NCI-H524 (cell line): ENCODE results near the gene CRYBG1.
A peak's percentile ranks its signal among the peaks of the same experiment; 100 is the strongest.
"Not testable (repeated sequence)": the region's sequence is repeated elsewhere in the genome, so short reads cannot be mapped to it uniquely, and the experiment has no call there.

Experiments
- DNase-seq, 2 experiments: peaks; one replicate each; lab custom pipeline; 2025; lab: John Stamatoyannopoulos, UW

The CRYBG1 gene

GRCh38 chr6:106588937-106589336 is 228.4 kb downstream of the CRYBG1 start:
- DNase-seq, result not testable (repeated sequence)

GRCh38 chr6:106591111-106591825 is 230.8 kb downstream of the CRYBG1 start:
- DNase-seq, result no peak

- DNase-seq, result no peak
Measured at GRCh38 chr6:106599440-106599839, 238.9 kb downstream of the CRYBG1 start.

- no peak for DNase-seq
Measured at GRCh38 chr6:106600329-106600728, 239.8 kb downstream of the CRYBG1 start.

- peak; percentile 35 to 72 for DNase-seq
Measured at GRCh38 chr6:106608080-106608668, 247.7 kb downstream of the CRYBG1 start.

GRCh38 chr6:106609699-106610098 is 249.2 kb downstream of the CRYBG1 start:
- peak in 1 of 2 experiments; percentile 58 for DNase-seq

DNA sequence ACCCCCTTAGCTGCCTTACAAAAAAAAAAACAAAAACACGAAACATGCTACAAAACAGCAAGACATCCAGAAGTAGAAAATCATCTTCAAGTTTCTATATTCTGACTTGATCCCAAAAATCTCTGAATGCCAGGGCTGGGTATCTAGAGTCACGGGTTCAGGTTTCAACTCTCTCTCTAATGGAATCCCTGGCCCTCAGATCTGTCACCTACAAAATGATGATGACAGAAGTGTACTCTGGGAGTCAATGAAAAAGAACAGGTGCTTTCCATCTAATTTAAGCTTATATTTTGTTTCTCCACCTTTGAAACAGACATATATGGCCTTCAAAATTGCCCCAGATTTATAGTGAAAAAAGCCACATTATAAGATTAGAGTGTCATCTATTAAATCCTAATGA is 250.5 kb downstream of the CRYBG1 start:
- DNase-seq, result no peak

DNA sequence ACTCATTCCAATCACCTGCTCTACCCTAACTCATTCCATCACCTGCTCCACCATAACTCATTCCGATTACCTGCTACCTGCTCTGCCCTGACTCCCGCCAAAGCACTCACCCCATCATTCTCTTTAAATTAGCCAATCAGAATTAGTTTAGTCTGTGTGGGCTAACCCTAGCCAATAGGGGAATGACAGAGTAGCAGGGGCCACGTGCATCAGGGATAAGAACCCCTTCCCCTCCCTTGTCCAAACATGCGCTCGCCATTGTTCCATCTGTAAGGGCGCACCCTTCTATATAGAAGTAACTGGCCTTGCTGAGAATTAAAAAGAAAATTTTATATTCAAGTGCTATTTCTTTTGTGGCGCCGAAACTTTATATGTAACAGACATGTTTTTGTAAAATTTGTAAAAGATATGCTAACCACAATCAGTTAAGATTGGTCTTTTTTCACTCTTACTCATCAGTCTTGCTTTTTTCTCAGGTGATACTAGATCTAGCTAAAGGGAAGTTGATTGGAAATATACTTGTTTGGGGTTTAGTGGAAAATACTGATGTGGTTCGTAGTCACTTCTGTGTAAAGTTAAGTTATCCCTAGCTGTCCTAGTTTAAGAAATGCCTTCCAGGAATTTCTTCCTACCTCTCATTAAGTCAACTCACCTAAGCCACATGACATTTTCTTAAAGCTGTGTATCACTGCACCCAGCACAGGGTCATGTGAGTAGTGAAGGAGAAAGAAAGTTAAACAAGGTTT is 252.3 kb downstream of the CRYBG1 start:
- no peak for DNase-seq

- DNase-seq, result no peak
Measured at GRCh38 chr6:106613590-106613989, 253.1 kb downstream of the CRYBG1 start.

GRCh38 chr6:106614166-106614565 is 253.6 kb downstream of the CRYBG1 start:
- no peak for DNase-seq

GRCh38 chr6:106614592-106615257 is 254.2 kb downstream of the CRYBG1 start:
- no peak for DNase-seq

- DNase-seq, result no peak
Measured at GRCh38 chr6:106617302-106617701, 256.8 kb downstream of the CRYBG1 start.

DNA sequence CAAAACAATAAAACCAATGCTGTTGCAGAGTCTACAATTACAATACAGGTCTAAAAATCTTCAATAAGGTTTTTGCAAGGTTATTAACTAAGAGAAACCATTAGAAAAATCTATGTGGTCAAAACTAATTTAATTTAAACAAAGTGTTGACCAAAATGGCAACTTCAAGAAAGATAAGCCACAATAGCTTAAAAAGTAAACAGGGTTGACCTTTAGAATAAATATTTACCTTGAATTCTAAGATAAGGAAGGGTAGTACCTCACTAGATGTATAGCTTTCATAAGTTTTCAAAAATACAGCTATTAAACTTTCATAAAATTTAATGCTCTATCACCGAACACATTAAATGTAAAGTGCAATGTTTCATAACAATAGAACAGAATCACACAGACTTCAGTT is 257.3 kb downstream of the CRYBG1 start:
- DNase-seq, result no peak

DNA sequence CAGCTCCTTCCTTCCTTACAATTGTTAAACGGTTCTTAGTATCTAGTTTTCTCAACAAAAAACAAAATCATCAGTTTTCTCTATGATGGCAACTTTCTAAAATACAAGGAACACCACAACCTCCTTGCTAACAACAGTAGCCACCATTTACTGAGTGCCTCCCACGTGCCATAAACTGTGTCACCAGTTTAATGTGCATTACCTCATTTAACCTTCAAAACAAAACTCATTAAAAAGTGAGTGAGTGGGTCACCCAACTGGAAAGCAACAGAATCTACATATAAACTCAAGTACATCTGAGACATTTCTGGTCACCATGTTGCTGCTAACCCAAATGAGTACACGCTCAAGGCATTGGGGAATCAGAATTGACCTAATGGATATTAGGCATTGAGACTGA is 257.8 kb downstream of the CRYBG1 start:
- no peak for DNase-seq

GRCh38 chr6:106619223-106619622 is 258.7 kb downstream of the CRYBG1 start:
- DNase-seq, result no peak

DNA sequence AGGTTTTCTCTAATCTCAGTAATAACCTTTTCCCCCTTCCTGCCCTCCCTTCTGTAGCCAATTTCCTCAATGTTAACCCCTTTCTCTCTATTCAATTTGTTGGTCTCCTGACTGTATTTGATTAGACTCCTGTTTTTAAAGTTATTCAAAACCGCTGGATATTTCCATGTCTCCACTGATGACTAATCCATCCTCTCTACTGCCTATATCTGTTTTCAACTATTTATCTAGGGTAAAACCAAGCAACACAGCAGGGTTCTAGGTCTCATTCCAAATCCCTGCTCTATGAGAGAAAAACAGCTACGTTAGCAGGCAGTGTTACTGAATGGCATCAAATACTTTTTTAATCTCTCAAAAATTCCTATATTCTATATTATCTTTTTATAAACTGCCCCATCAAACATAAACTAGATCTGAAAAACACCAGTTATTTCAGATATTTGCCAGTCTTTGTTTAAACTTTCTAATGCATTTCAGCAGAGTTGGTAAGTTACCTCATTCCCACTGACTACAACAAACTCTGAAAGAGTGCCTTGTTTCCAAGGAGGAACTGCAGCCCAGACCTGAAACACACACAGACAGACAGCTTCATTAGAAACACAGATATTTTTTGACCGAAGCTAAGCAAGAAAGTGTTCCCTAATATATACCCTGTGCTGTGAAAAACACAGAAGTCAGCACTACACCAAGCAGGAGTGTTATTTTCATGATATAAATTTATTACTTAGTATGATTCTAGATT is 260.6 kb downstream of the CRYBG1 start:
- DNase-seq, result no peak
